Renal cortical epithelial cell (primary cell): Measurements from ENCODE around the gene SELE. TPM values are rescaled to one million over a fixed set of nuclear protein-coding genes. Genes with fewer than 3 reads are reported as not detected.
"Not testable (repeated sequence)": the region's sequence is repeated elsewhere in the genome, so short reads cannot be mapped to it uniquely, and the experiment has no call there.

Experiments
- DNase-seq: peaks from one replicate; pipeline ENCODE4 v3.0.0-alpha.2; 2011; ENCODE audit warnings: low read depth
- total RNA-seq: library from RNA; depleted of rRNA; stranded (reverse); fragments of >200 nt; gene quantifications from 2 replicates; pipeline ENCODE4 v1.2.3, GENCODE V29; 2014

Gene SELE
- total RNA-seq, 1 donor from 2014 or later, result not detected

GRCh38 chr1:169723763-169724162 is 10.1 kb downstream of the SELE start:
- DNase-seq, result no peak

- DNase-seq, result no peak
These were observed 11.1 kb downstream of the SELE start for GRCh38 chr1:169722779-169723178.

GRCh38 chr1:169715100-169715499 is 18.8 kb downstream of the SELE start:
- not testable (repeated sequence) for DNase-seq

- not testable (repeated sequence) for DNase-seq
These were observed 20.8 kb downstream of the SELE start for GRCh38 chr1:169713090-169713489.

- no peak for DNase-seq
These were observed 21.6 kb downstream of the SELE start for GRCh38 chr1:169712309-169712631.

GRCh38 chr1:169711469-169712308 is 22.2 kb downstream of the SELE start, which contains the start of gene SELL:
SELL (minus strand) TSS chr1:169711620; CDS start chr1:169711498, 122 bp downstream.
- DNase-seq, result peak; percentile 75

GRCh38 chr1:169708647-169709046 is 25.2 kb downstream of the SELE start:
- DNase-seq, result no peak

- DNase-seq, result no peak
These were observed 25.8 kb downstream of the SELE start for GRCh38 chr1:169707912-169708604.

GRCh38 chr1:169704797-169705196 is 29.1 kb downstream of the SELE start:
- DNase-seq, result no peak

GRCh38 chr1:169701261-169702005 is 32.4 kb downstream of the SELE start:
- DNase-seq, result no peak

GRCh38 chr1:169699707-169700106 is 34.2 kb downstream of the SELE start:
- no peak for DNase-seq

GRCh38 chr1:169698976-169699375 is 34.9 kb downstream of the SELE start:
- DNase-seq, result no peak

- no peak for DNase-seq
These were observed 36.1 kb downstream of the SELE start for GRCh38 chr1:169697755-169698154.

GRCh38 chr1:169696273-169697100 is 37.4 kb downstream of the SELE start:
- DNase-seq, result peak; percentile 78

- DNase-seq, result peak; percentile 50
These were observed 39.4 kb downstream of the SELE start for GRCh38 chr1:169694304-169695075.

- no peak for DNase-seq
These were observed 41.0 kb downstream of the SELE start for GRCh38 chr1:169692756-169693460.

- DNase-seq, result no peak
These were observed 43.4 kb downstream of the SELE start for GRCh38 chr1:169690489-169690888.

- DNase-seq, result no peak
These were observed 44.5 kb downstream of the SELE start for GRCh38 chr1:169689395-169689794.

- not testable (repeated sequence) for DNase-seq
These were observed 45.5 kb downstream of the SELE start for GRCh38 chr1:169688377-169688776.

- peak; percentile 36 for DNase-seq
These were observed 50.2 kb downstream of the SELE start for GRCh38 chr1:169683661-169684060.
